NCI-H345 treated with DMSO at 0.1 percent for 48 hours (cell line): ENCODE results near the gene TBL3.
A peak's percentile ranks its signal among the peaks of the same experiment; 100 is the strongest.
"Not testable (repeated sequence)": the region's sequence is repeated elsewhere in the genome, so short reads cannot be mapped to it uniquely, and the experiment has no call there.

Experiments
- DNase-seq: peaks from one replicate; lab custom pipeline; 2025; ENCODE audit not compliant: unreplicated experiment; lab: John Stamatoyannopoulos, UW

The TBL3 gene

DNA sequence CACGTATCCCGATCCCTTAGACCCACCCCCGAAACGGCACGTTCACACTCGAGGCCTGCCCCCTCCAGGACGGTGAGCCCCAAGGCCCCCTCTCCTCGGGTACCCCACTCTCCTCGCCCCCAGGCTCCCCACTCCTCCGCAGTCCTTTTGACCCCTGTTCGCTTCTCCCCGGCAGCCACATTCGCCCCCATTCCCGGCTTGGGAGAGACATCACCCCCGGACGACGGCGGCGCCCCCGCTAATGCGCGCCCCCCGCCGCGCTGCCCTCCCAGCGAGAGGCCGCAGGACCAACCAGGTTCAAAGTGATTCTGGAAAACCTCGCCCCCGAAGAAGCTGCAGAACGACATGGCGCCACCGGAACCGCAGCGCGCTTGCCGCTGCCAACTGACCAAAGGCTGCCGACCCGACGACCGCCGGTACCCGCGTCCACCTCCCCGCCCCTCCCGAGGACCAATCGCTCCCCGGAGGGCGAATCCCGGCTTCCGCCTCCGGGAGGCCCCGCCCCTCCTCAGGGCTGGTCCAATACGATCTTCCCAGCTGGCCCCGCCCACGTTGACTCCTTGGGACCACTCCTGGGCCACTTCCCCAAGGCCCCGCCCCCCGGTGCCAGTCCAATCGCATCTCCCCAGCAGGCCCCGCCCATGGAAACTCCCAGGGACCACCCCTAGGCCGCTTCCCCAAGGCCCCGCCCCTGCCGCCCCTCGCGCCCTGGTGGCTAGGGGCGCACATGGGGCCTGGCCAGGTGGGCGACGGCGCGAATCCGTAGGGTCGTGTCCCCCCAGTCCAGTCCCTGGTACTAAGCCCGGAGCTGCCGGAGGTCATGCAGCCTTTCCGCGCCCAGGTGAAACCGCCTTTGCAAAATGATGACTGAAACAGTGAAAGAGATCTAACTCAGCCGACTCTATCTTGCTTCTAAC, 28.8 kb upstream of the TBL3 start, which contains the start of gene MSRB1:
Gene MSRB1, minus strand, starts transcription at position 390 of the 917 bp plus-strand sequence. Its CDS starts 43 bp downstream, at position 347.
- DNase-seq = peak; percentile 97

- DNase-seq = no peak
Measured at GRCh38 chr16:1944612-1945199, 27.1 kb upstream of the TBL3 start.

GRCh38 chr16:1945559-1946391, 26.1 kb upstream of the TBL3 start:
- DNase-seq = no peak

DNA sequence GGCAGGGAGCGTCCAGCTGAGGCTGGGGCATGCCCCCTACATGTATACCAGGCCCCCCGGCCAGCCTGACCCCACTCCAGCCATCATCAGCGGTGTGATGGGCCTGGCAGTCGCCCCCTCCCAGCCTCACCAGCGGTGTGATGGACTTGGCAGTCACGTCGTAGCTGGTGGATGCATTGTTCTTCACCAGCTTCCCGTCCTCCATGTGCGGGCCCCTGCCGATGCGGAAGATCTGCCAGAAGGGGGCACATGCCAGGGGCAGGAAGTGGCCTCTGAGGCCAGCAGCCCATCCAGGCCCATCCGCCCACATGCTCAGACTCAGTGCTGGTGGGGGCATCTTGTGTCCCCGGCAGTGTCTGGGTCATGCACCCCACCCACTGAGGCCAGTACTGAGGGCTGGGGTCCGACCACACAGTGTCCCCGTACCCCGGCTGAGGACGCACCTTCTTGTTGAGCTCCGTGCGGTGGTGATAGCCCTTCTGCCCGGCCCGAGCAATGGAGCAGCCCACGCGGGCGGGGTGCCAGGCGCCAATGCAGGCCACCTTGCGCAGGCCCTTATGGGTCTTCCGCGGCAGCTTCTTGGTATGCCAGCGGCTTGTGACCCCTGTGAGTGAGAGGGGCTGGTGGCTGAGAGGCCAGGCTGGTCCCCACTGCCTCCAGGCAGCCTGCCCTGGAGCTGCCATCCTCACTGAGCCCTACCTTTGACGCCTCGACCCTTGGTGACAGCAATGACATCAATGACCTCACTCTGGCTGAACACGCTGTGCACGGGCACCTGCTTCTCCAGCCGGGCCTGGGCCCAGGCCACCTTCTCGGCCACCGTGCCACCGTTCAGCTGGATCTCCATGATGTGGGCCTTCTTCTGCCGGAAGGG, 25.1 kb upstream of the TBL3 start:
- DNase-seq = no peak

DNA sequence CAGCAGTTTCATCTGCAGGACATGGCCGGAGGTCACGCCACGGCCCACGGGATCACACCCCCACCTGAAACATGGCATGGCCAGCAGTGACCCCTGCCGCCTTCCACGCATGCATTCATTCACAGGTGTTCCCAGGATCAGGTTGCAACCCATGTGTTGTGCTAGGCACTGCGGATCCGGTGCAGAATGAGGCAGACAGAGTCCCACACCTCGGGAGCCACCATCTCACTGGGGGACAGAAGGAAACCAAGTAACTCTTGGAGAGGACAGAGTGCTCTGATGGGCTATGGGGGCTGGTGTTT, 24.5 kb upstream of the TBL3 start:
- DNase-seq = no peak

DNA sequence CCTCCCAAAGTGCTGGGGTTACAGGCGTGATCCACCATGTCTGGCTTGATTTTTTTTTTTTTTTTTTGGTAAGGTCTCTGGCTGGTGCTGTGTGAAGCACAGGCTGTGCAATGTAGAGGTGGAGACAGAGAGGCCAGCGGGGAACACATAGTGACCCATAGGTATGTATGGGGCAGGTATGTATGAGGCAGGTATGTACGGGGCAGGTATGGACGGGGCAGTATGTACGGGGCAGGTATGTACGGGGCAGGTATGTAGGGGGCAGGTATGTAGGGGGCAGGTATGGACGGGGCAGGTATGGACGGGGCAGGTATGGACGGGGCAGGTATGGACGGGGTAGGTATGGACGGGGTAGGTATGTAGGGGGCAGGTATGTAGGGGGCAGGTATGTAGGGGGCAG, 22.3 kb upstream of the TBL3 start:
- DNase-seq = no peak

GRCh38 chr16:1950047-1950446, 21.8 kb upstream of the TBL3 start:
- no peak for DNase-seq

DNA sequence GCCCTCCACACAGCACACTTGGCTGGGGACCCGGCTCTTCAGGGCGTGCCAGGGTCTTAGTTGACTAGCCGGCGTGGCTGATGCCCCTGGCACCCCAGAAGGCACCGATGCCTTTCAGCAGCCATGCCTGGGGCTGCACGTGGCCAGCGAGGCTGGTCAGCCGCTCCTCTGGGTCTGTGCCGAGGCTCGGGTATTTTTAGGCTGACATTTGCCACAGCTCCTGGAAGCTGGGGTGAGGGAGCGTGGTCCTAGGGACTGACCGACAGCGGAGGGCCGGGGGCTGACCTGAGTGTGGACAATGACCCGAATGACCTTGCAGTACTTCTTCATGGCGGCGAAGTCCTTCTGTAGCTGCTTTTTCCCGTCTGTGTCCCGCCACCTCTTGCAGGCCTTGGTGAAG, 21.3 kb upstream of the TBL3 start:
- DNase-seq = no peak

DNA sequence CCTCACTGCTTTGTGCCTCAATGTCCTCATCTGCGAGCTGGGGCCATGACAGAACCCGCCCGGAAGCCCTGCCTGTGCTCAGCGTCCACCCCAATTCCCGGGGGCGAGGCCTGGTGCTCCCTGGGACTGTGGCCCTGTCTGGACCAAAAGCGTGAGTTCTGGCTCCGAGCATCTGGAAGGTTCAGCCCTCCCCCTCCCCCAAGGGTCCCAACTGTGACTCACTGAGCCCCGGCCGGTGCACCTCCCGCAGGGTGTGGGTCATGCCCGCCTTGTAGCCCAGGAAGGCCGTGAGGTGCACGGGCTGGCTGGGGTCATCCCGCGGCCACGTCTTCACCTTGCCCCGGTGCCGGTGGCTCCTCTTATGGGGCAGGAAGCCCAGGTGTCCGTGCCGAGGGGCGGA, 18.1 kb upstream of the TBL3 start:
- no peak for DNase-seq

DNA sequence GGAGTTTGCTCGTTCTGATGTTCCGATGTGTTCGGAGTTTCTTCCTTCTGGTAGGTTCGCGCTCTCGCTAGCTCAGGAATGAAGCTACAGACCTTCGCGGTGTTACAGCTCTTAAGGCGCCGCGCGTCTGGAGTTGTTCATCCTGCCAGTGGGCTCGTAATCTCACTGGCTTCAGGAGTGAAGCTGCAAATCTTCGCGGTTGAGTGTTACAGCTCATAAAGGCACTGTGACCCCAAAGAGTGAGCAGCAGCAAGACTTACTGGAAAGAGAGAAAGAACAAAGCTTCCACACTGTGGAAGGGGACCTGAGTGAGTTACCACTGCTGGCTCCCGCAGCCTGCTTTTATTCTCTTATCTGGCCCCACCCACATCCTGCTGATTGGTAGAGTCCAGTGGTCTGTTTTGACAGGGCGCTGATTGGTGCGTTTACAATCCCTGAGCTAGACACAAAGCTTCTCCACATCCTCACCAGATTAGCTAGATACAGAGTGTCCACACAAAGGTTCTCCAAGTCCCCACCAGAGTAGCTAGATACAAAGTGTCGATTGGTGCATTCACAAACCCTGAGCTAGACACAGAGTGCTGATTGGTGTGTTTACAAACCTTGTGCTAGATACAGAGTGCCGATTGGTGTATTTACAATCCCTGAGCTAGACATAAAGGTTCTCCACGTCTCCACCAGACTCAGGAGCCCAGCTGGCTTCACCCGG, 14.3 kb upstream of the TBL3 start:
- not testable (repeated sequence) for DNase-seq

DNA sequence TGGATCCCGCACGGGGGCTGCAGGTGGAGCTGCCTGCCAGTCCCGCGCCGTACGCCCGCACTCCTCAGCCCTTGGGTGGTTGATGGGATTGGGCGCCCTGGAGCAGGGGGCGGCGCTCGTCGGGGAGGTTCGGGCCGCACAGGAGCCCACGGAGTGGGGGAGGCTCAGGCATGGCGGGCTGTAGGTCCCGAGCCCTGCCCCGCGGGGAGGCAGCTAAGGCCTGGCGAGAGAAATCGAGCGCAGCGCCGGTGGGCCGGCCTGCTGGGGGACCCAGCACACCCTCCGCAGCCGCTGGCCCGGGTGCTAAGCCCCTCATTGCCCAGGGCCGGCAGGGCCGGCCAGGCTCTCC, 13.7 kb upstream of the TBL3 start:
- DNase-seq = not testable (repeated sequence)

- DNase-seq = no peak
Measured at GRCh38 chr16:1958715-1959268, 13.1 kb upstream of the TBL3 start.

DNA sequence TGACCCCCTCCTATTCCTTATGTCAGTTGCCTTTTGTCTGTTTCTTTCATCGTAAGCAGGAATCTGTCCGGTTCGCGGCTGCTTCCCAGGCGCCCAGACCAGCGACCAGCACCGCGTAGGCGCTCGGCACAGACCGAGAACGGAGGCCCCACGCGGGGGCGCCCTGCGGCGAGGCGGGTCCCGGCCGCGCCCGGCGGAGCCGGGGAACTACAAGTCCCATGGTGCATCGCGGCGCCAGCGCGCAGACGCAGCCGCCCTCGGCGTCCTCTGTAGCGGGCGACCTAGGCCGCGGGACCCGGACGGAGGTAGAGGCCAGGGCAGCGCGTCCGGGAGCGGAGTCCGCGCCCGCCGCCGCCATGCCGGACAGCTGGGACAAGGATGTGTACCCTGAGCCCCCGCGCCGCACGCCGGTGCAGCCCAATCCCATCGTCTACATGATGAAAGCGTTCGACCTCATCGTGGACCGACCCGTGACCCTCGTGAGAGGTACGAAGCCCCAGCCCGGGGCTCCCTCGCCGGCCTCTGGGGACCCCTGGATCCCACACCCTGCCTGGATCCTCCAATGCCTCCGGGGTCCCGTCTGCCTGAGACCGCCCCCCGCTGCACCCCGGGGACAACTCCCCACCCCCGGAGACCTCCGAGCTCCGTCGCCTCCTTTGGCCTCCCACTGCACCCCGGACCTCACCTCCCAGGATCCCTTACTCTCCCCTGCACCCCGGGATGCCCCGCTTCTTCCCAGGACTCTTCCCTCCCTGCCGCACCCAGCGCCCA, 12.4 kb upstream of the TBL3 start, which contains the start of gene NDUFB10:
Gene NDUFB10, plus strand, starts transcription at position 270 of the 771 bp plus-strand sequence. Its CDS starts 87 bp downstream, at position 357.
- DNase-seq = peak; percentile 70

GRCh38 chr16:1960665-1961630, 10.9 kb upstream of the TBL3 start:
- peak; percentile 24 for DNase-seq

DNA sequence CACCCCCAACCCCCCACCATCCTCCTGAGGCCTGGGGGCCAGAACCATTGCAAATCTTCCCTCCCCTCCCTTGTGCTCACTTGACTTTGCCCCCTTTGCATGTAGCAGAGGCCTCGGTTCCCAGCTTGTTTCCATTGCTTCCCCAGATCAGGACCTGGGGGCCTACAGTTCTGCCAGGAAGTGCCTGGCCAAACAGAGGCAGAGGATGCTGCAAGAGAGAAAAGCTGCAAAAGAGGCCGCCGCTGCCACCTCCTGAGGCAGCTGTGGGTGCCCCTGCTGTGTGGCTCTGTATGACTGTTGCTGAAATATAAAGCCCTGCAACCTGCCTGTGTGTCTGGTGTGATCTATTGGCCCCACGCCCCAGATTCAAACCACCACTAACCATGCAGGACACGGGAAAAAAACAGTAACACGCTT, 10.2 kb upstream of the TBL3 start:
- DNase-seq = peak; percentile 10

DNA sequence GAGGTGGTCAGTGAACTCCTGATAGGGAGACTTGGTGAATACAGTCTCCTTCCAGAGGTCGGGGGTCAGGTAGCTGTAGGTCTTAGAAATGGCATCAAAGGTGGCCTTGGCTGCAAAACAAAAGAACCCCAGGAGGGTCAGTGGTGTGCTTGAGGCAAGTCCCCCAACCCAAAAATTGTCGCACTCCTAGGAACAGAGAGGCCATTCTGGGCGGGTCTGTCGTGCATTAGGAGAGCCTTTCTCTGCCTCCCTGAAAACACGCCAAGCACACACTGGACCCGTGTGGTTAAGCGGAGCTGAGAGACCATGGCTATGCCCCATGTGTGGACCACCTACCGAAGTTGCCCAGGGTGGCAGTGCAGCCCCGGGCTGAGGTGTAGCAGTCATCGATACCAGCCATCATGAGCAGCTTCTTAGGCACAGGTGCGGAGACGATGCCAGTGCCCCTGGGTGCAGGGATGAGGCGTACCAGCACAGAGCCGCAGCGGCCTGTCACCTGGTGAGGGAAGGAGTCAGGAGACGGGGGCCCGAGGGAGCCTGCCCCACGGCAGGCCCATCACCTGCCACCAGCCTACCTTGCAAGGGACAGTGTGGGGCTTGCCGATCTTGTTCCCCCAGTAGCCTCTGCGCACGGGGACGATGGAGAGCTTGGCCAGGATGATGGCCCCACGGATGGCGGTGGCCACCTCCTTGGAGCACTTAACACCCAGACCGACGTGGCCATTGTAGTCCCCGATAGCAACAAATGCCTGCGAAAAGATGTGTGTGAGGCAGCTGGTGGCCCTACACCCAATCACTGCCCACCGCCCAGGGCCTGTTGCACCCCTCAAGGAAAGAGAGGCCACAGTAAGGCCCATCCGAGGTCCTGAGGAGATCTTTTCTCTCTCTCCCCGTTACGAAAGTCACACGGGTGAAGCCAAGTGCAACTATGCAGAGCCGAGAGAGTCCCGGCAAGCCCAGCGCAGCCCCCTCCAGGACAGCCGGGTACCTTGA, 9.4 kb upstream of the TBL3 start:
- DNase-seq = not testable (repeated sequence)
